Measurements from ENCODE around the gene AADACL3.
"Not testable (repeated sequence)": the region's sequence is repeated elsewhere in the genome, so short reads cannot be mapped to it uniquely, and the experiment has no call there.

Gene AADACL3

GRCh38 chr1:12706061-12706460 lies 9.8 kb upstream of the AADACL3 start:
- no peak overlapping the region for H3K4me3 ChIP-seq (ENCODE audit: low read length)
- no peaks in the 10 kb centered on the region for H3K27me3 ChIP-seq (ENCODE audit: insufficient read depth, low read length)
- no peaks in the 10 kb centered on the region for H3K4me1 ChIP-seq (ENCODE audit: insufficient read depth, low read length)
- H3K36me3 ChIP-seq (ENCODE audit: insufficient read depth, low read length), result no peaks in the 10 kb centered on the region
- H3K9me3 ChIP-seq (ENCODE audit: low read length), result no peaks in the 10 kb centered on the region
- H2AFZ ChIP-seq (ENCODE audit: low read depth, low read length), result no peak overlapping the region

GRCh38 chr1:12708396-12709090 lies 7.4 kb upstream of the AADACL3 start:
- Histone ChIP-seq H3K27me3 (ENCODE audit: insufficient read depth, low read length) (no peaks in the 10 kb centered on the region), H3K4me3 (ENCODE audit: low read length) (no peak overlapping the region), H3K4me1 (ENCODE audit: insufficient read depth, low read length) (no peaks in the 10 kb centered on the region), H3K36me3 (ENCODE audit: insufficient read depth, low read length) (no peaks in the 10 kb centered on the region), H3K9me3 (ENCODE audit: low read length) (no peaks in the 10 kb centered on the region), H2AFZ (ENCODE audit: low read depth, low read length) (no peak overlapping the region)

- H3K4me3 ChIP-seq (ENCODE audit: low read length), result no peak overlapping the region
- no peaks in the 10 kb centered on the region for H3K4me1 ChIP-seq (ENCODE audit: insufficient read depth, low read length)
- no peak overlapping the region for H2AFZ ChIP-seq (ENCODE audit: low read depth, low read length)
- no peaks in the 10 kb centered on the region for H3K36me3 ChIP-seq (ENCODE audit: insufficient read depth, low read length)
- no peaks in the 10 kb centered on the region for H3K27me3 ChIP-seq (ENCODE audit: insufficient read depth, low read length)
- no peaks in the 10 kb centered on the region for H3K9me3 ChIP-seq (ENCODE audit: low read length)
Measured at GRCh38 chr1:12709091-12709491, 6.8 kb upstream of the AADACL3 start.

GRCh38 chr1:12709696-12710095 lies 6.2 kb upstream of the AADACL3 start:
- Histone ChIP-seq H3K27me3 (ENCODE audit: insufficient read depth, low read length) (no peaks in the 10 kb centered on the region), H3K9me3 (ENCODE audit: low read length) (no peaks in the 10 kb centered on the region), H3K4me3 (ENCODE audit: low read length) (no peak overlapping the region)

GRCh38 chr1:12711536-12711935 lies 4.4 kb upstream of the AADACL3 start:
- Histone ChIP-seq H3K4me3 (ENCODE audit: low read length) (no peak overlapping the region), H3K27me3 (ENCODE audit: insufficient read depth, low read length) (no peaks in the 10 kb centered on the region), H3K4me1 (ENCODE audit: insufficient read depth, low read length) (no peaks in the 10 kb centered on the region), H3K9me3 (ENCODE audit: low read length) (no peaks in the 10 kb centered on the region), H2AFZ (ENCODE audit: low read depth, low read length) (no peak overlapping the region), H3K36me3 (ENCODE audit: insufficient read depth, low read length) (no peaks in the 10 kb centered on the region)

More at GRCh38 chr1:12709696-12710095, 6.2 kb upstream of the AADACL3 start:
- Histone ChIP-seq H3K4me1 (ENCODE audit: insufficient read depth, low read length) (no peaks in the 10 kb centered on the region), H3K36me3 (ENCODE audit: insufficient read depth, low read length) (no peaks in the 10 kb centered on the region), H2AFZ (ENCODE audit: low read depth, low read length) (no peak overlapping the region)

GRCh38 chr1:12712076-12712475 lies 3.8 kb upstream of the AADACL3 start:
- Histone ChIP-seq H3K4me1 (ENCODE audit: insufficient read depth, low read length) (no peaks in the 10 kb centered on the region), H3K36me3 (ENCODE audit: insufficient read depth, low read length) (no peaks in the 10 kb centered on the region), H2AFZ (ENCODE audit: low read depth, low read length) (no peak overlapping the region), H3K4me3 (ENCODE audit: low read length) (no peak overlapping the region), H3K27me3 (ENCODE audit: insufficient read depth, low read length) (no peaks in the 10 kb centered on the region), H3K9me3 (ENCODE audit: low read length) (no peaks in the 10 kb centered on the region)

- H3K9me3 ChIP-seq (ENCODE audit: low read length), result no peaks in the 10 kb centered on the region
- no peak overlapping the region for H2AFZ ChIP-seq (ENCODE audit: low read depth, low read length)
- H3K36me3 ChIP-seq (ENCODE audit: insufficient read depth, low read length), result no peaks in the 10 kb centered on the region
- H3K4me3 ChIP-seq (ENCODE audit: low read length), result no peak overlapping the region
- no peaks in the 10 kb centered on the region for H3K4me1 ChIP-seq (ENCODE audit: insufficient read depth, low read length)
- peaks cover 5% of the 10 kb centered on the region for H3K27me3 ChIP-seq (ENCODE audit: insufficient read depth, low read length)
Measured at GRCh38 chr1:12712929-12713328, 3.0 kb upstream of the AADACL3 start.

- H3K4me3 ChIP-seq (ENCODE audit: low read length); H3K27me3 ChIP-seq (ENCODE audit: insufficient read depth, low read length); H3K36me3 ChIP-seq (ENCODE audit: insufficient read depth, low read length); H3K9me3 ChIP-seq (ENCODE audit: low read length); H3K4me1 ChIP-seq (ENCODE audit: insufficient read depth, low read length); H2AFZ ChIP-seq (ENCODE audit: low read depth, low read length): not testable (repeated sequence)
Measured at GRCh38 chr1:12713651-12714050, 2.3 kb upstream of the AADACL3 start.

GRCh38 chr1:12714710-12715475 lies 1.0 kb upstream of the AADACL3 start:
- peaks cover 10% of the 10 kb centered on the region for H3K27me3 ChIP-seq (ENCODE audit: insufficient read depth, low read length)
- H3K4me1 ChIP-seq (ENCODE audit: insufficient read depth, low read length), result no peaks in the 10 kb centered on the region
- no peaks in the 10 kb centered on the region for H3K9me3 ChIP-seq (ENCODE audit: low read length)
- H2AFZ ChIP-seq (ENCODE audit: low read depth, low read length), result no peak overlapping the region
- no peak overlapping the region for H3K4me3 ChIP-seq (ENCODE audit: low read length)
- H3K36me3 ChIP-seq (ENCODE audit: insufficient read depth, low read length), result no peaks in the 10 kb centered on the region

GRCh38 chr1:12717301-12717838 lies 1.5 kb downstream of the AADACL3 start:
- Histone ChIP-seq H3K9me3 (ENCODE audit: low read length) (no peaks in the 10 kb centered on the region), H3K36me3 (ENCODE audit: insufficient read depth, low read length) (no peaks in the 10 kb centered on the region), H3K4me3 (ENCODE audit: low read length) (no peak overlapping the region), H2AFZ (ENCODE audit: low read depth, low read length) (no peak overlapping the region), H3K4me1 (ENCODE audit: insufficient read depth, low read length) (no peaks in the 10 kb centered on the region), H3K27me3 (ENCODE audit: insufficient read depth, low read length) (peaks cover 18% of the 10 kb centered on the region)

GRCh38 chr1:12722626-12723025 lies 6.7 kb downstream of the AADACL3 start:
- no peaks in the 10 kb centered on the region for H3K4me1 ChIP-seq (ENCODE audit: insufficient read depth, low read length)
- H3K27me3 ChIP-seq (ENCODE audit: insufficient read depth, low read length), result peaks cover 16% of the 10 kb centered on the region
- H3K9me3 ChIP-seq (ENCODE audit: low read length), result no peaks in the 10 kb centered on the region
- H3K4me3 ChIP-seq (ENCODE audit: low read length), result no peak overlapping the region
- H3K36me3 ChIP-seq (ENCODE audit: insufficient read depth, low read length), result no peaks in the 10 kb centered on the region
- H2AFZ ChIP-seq (ENCODE audit: low read depth, low read length), result no peak overlapping the region

GRCh38 chr1:12728391-12728790 lies 12.5 kb downstream of the AADACL3 start:
- Histone ChIP-seq H3K36me3 (ENCODE audit: insufficient read depth, low read length) (no peaks in the 10 kb centered on the region), H2AFZ (ENCODE audit: low read depth, low read length) (no peak overlapping the region), H3K4me3 (ENCODE audit: low read length) (no peak overlapping the region), H3K4me1 (ENCODE audit: insufficient read depth, low read length) (no peaks in the 10 kb centered on the region), H3K27me3 (ENCODE audit: insufficient read depth, low read length) (no peaks in the 10 kb centered on the region), H3K9me3 (ENCODE audit: low read length) (peaks cover 2% of the 10 kb centered on the region)

- Histone ChIP-seq H3K9me3 (ENCODE audit: low read length) (peaks cover 2% of the 10 kb centered on the region), H3K4me1 (ENCODE audit: insufficient read depth, low read length) (no peaks in the 10 kb centered on the region), H3K4me3 (ENCODE audit: low read length) (no peak overlapping the region)
Measured at GRCh38 chr1:12730156-12730555, 14.2 kb downstream of the AADACL3 start.

More at GRCh38 chr1:12730156-12730555, 14.2 kb downstream of the AADACL3 start:
- H3K36me3 ChIP-seq (ENCODE audit: insufficient read depth, low read length), result no peaks in the 10 kb centered on the region
- H2AFZ ChIP-seq (ENCODE audit: low read depth, low read length), result no peak overlapping the region
- H3K27me3 ChIP-seq (ENCODE audit: insufficient read depth, low read length), result no peaks in the 10 kb centered on the region
